GM10248 (cell line): ENCODE results near the gene TBX5.

Source experiments
- CTCF ChIA-PET: fragments of 300-600 bp; sonication (Branson Sonifier 250); formaldehyde crosslinking; extraction: SDS; loops from one replicate; lab custom pipeline; 2021; ENCODE audit warnings: antibody characterized with exemption; lab: Yijun Ruan, JAX
- POLR2A ChIA-PET: fragments of 350-650 bp; sonication (Branson Sonifier 250); formaldehyde crosslinking; extraction: SDS; loops from one replicate; lab custom pipeline; 2020; ENCODE audit warnings: antibody characterized with exemption; lab: Yijun Ruan, JAX
- DNase-seq: peaks from one replicate; pipeline ENCODE4 v3.0.0; 2012; ENCODE audit errors: extremely low spot score
- TF ChIP-seq, protein P1 (sequence below): IDR thresholded peaks from 2 replicates; pipeline ENCODE4 v1.5.1; 2012; ENCODE audit warnings: mild to moderate bottlenecking, low read depth; ENCODE audit errors: extremely low read depth, missing control alignments, control extremely low read depth

Gene TBX5

DNA sequence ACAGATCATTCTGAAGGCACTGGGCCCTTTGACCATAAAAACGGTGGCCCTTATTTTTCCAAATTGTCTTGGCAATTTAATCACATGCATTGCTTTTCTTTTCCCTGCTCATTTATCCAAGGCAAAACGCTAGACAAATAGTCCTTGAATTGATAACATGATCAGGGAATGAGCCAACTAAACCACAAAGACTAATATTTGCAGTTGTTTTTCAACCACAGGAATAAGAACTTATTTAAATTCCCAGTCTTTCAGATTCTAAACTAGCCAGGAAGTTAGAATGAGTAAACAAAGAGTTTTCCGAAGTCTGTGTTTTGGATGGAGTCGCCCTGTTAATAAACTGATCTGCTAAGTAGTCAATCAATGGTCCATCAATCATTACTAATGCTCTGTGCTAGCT lies 14.9 kb downstream of the TBX5 start:
- no peak for DNase-seq
- TF ChIP-seq, protein P1, sequence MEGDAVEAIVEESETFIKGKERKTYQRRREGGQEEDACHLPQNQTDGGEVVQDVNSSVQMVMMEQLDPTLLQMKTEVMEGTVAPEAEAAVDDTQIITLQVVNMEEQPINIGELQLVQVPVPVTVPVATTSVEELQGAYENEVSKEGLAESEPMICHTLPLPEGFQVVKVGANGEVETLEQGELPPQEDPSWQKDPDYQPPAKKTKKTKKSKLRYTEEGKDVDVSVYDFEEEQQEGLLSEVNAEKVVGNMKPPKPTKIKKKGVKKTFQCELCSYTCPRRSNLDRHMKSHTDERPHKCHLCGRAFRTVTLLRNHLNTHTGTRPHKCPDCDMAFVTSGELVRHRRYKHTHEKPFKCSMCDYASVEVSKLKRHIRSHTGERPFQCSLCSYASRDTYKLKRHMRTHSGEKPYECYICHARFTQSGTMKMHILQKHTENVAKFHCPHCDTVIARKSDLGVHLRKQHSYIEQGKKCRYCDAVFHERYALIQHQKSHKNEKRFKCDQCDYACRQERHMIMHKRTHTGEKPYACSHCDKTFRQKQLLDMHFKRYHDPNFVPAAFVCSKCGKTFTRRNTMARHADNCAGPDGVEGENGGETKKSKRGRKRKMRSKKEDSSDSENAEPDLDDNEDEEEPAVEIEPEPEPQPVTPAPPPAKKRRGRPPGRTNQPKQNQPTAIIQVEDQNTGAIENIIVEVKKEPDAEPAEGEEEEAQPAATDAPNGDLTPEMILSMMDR, result no peak
- ChIA-PET POLR2A (no interaction called here), CTCF (no interaction called here)

DNA sequence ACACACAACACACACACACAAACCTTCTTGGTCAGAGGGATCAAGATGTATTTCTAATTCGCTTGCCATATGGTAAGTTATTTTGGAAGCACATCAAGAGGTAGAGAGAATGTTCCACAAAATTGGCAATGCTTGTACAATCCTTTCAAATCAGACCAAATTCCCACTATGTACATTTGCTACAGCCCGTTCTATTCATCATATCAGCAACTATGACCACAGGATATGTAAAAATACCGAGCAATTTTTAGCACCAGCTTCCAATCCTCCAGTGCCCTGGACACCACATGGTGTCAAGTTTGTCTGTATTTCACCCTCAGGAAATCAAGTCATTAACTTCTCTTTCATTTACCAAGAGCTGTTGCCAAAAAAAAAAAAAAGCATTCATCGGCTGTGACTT lies 21.2 kb downstream of the TBX5 start:
- TF ChIP-seq, protein P1, result no peak
- ChIA-PET POLR2A (no interaction called here), CTCF (no interaction called here)
- no peak for DNase-seq

DNA sequence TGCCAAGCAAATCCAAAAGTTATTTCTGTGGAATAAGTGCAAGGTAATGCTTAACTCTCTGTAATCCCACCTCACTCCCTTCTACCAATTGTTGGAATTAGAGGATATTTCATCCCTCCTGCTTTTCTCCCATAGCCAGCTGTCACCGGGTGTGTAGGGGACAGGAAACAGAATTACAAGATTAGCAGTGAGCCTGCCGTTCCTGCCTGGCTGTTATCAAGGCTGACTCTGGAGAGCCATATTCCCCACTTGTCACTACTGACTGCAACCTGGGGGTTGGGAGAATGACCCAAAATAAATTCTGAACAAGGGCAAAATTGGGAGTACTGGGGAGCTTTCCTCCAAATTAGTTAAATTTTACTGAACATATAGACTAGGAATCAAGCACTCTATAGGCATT lies 24.8 kb downstream of the TBX5 start:
- ChIA-PET CTCF (no interaction called here), POLR2A (no interaction called here)
- no peak for DNase-seq
- TF ChIP-seq, protein P1, result no peak

DNA sequence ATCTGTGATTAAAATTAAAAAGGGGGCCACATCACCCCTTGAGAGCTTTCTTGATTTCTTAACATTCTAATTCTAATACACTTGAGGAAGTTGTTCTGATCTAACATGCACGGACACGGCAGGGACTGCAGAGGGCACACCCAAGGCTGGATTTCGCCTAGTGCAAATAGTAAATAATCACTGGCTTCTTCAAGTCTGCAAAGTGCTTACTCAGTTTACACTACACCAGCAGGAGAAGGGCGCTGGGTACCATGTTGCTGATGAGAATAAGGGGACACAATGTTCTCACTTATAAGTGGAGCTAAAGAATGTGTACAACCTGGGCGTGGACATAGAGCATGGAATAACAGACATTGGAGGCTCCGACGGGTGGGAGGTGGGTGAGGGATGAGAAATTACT lies 34.2 kb downstream of the TBX5 start:
- ChIA-PET POLR2A (no interaction called here), CTCF (no interaction called here)
- TF ChIP-seq, protein P1, result no peak
- DNase-seq, result no peak

DNA sequence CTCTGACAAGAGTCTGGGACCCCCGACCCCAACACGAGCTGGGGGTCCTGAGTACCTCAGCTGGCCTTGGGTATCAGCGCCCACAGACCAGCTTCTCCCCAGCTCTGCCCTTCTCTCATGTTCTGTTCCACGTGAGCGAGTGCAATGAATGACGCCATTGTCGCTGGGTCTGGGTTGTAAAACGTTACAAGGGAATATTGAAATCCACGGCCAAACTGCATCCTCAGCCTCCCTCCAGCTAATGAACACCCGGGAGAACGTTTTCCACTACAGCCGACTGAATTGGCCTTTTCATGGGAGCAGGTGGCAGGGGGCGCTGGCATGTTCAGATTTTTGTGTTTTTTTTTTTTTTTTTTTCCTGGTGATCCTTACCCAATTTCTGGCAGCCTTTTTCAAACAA lies 34.7 kb downstream of the TBX5 start:
- TF ChIP-seq, protein P1, result no peak
- ChIA-PET CTCF (no interaction called here), POLR2A (no interaction called here)
- DNase-seq, result no peak

DNA sequence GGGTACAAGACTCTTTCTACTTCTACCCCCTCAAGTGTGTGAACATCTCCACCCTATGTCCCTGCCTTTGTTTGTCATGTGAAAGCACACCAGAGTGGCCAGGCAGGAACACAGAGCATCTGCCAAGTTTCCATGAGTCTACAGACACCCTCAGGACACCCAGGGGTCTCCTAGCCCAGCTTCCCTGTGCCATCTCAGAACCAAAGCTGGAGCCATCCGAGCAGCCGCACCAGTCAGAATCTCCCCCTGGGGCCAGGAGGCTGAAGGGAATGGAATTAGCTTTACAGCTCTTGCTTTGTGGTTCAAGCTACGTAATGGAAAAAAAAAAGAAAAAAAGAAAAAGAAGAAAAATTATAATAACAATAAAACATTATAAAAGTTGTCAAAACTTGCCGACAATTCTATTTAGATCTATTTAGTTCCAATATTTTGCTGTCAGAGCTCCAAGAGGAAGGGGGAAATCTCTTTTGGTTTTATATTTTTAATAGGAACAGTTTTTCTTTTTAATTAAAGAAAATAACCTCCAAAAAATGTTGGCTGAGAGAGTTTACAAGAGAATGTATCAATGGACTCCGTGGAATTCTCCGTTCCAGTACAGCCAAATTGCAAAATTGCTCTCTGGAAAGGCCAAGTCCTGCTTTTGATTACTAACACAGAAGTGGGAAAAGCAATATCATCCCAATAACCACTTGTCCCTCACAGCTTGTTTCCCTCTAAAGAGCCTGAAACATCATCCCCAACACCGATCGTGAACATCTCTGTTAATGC lies 37.1 kb downstream of the TBX5 start:
- ChIA-PET CTCF (interaction anchor here (1.0 kb wide), 1 partner anchor 10 kb away, joined by 3 read pairs; no protein-coding TSS in a partner anchor), POLR2A (no interaction called here)
- TF ChIP-seq, protein P1, result no peak
- DNase-seq, result no peak
